GM23248 (cell line): Measurements from ENCODE around the gene ADAM21.
"Not testable (repeated sequence)": the region's sequence is repeated elsewhere in the genome, so short reads cannot be mapped to it uniquely, and the experiment has no call there.

ENCODE experiments used
- EZH2 ChIP-seq: fragments of 200-600 bp; sonication (generic); IDR thresholded peaks from 2 replicates; pipeline ENCODE4 v1.6.1; 2018; ENCODE audit warnings: antibody characterized with exemption, mild to moderate bottlenecking; ENCODE audit not compliant: insufficient read depth, poor library complexity, severe bottlenecking
- EZH2phosphoT487 ChIP-seq: fragments of 200-600 bp; sonication (generic); IDR thresholded peaks from 2 replicates; pipeline ENCODE4 v1.6.1; 2018; ENCODE audit warnings: antibody characterized with exemption, moderate library complexity, mild to moderate bottlenecking, low read depth; ENCODE audit not compliant: insufficient read depth

DNA sequence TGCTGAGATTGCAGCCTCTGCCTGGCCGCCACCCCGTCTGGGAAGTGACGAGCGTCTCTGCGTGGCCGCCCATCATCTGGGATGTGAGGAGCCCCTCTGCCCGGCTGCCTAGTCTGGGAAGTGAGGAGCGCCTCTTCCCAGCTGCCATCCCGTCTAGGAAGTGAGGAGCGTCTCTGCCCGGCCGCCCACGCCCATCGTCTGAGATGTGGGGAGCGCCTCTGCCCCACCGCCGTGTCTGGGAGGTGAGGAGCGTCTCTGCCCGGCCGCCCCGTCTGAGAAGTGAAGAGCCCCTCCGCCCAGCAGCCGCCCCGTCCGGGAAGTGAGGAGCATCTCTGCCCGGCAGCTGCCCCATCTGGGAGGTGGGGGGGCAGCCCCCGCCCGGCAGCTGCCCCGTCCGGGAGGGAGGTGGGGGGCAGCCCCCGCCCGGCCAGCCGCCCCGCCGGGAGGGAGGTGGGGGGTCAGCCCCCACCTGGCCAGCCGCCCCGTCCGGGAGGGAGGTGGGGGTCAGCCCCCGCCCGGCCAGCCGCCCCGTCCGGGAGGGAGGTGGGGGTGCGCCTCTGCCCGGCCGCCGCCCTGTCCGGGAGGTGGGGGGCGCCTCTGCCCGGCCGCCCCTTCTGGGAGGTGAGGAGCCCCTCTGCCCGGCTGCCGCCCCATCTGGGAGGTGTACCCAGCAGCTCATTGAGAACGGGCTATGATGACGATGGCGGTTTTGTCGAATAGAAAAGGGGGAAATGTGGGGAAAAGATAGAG lies 25.6 kb downstream of the ADAM21 start:
- TF ChIP-seq EZH2, EZH2phosphoT487: not testable (repeated sequence)
